ENCODE results near the gene ACE. TPM values are rescaled to one million over a fixed set of nuclear protein-coding genes. Genes with fewer than 3 reads are reported as not detected.

The ACE gene
- total and polyA plus RNA-seq, 2 donors from 2014 or later, result 4.3 to 12.9 TPM

DNA sequence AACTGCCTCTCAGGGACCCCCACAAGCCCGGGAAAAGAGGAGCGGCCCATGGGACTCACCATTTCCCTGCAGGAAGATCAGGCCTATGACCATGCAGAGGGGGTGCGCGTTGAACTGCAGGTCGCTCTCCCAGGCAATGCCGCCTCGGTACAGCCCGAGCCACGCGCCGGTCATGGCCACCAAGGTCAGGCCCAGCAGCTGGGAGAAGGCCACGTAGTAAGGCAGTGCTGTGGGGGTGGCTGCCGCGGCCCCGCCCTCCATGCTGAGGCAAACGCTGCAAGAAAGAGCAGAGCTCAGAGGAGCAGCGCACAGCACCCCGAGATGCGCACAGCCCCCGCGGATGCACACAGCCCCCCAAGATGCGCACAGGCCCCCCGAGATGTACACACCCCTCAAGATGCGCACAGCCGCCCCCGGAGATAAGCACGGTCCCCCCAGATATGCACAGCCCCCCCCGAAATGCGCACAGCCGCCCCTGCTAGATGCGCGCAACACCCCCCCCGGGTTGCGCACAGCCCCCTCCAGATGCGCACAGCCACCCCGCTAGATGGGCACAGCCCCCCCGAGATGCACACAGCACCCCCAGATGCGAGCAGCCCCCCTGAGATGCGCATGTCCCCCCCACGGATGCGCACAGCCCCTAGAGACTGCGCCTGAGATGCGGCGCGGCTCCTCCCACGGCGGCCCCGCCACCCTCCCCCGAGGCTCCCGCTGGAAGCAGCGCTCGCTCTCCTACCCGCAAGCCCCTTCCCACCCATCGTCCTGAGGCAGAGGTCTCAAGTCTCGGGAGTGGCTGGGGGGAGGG, 39.4 kb upstream of the ACE start:
- FAIRE-seq, result no peak
- peak in 1 of 5 donors; percentile 79 for DNase-seq
- H3K27ac ChIP-seq (ENCODE audit: low read depth in 2 of 2, low read length in 2 of 2), result no peak overlapping the region

DNA sequence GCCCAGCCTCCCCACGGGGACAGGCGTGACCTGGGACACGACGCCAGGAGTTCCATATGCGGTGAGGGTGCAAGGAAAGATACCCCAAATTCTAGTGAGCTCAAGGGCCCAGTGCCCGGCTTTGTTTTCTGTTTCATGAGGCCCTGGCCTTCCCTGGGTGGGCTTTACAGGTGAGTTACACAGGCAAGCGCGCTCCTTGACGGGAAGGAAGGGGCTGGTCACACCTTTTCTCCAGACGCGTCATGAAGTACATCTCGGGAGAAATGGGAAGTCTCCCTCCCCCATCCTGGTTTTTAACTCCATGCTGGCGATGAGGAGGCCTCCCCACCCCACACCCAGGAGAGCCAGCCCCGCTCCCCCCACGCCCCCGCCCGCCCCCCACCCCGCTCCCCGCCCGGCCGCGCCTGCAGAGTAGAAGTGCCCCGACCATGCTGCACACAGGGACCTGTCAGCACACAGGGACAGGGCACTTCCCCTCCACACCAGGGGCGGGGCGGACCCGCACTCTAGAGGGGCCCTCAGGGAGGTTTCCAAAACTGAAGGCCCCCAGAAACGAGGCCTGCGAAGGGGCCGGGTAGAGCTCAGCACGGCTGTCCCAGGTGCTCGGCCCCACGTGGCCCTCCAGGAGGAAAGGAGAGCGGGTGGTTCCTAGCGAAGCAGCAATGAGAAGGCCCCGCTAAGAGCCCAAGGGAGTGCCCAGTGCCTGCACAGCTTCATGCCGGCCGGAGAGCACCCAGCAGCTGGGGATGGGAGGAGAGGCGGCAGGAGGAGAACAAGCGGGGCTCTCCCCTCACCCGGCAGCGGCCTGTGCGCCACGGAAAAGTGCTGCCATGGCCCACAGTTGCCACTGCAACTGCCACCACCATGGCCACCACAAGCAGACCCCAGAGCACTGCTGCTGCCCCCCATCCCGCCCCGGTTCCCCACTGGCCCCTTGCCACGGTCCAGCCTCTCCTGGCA, 38.5 kb upstream of the ACE start:
- no peak overlapping the region for H3K9ac ChIP-seq (ENCODE audit: low read length in 3 of 3)
- no peak for FAIRE-seq

More for the DNA sequence above, 39.4 kb upstream of the ACE start:
- Histone ChIP-seq H3K27me3 (ENCODE audit: control insufficient read depth, insufficient read depth, low read length) (no peaks in the 10 kb centered on the region), H3K4me3 (ENCODE audit: low read length in 3 of 3) (no peak overlapping the region), H3K4me1 (ENCODE audit: control insufficient read depth in 2 of 3, insufficient read depth in 2 of 3, low read depth in 1 of 3, low read length in 3 of 3) (peaks cover 0 to 5% (median 0%) of the 10 kb centered on the region in 3 donors), H3K9me3 (ENCODE audit: control insufficient read depth in 2 of 3, insufficient read depth in 1 of 3, low read length in 3 of 3) (no peaks in the 10 kb centered on the region), H3K9ac (ENCODE audit: low read length in 3 of 3) (no peak overlapping the region), H3K36me3 (ENCODE audit: control insufficient read depth in 2 of 3, insufficient read depth in 3 of 3, low read length in 3 of 3) (no peaks in the 10 kb centered on the region)
- intact Hi-C loops (cut with DNase I), result no loop called here
- TF ChIP-seq, protein P1, sequence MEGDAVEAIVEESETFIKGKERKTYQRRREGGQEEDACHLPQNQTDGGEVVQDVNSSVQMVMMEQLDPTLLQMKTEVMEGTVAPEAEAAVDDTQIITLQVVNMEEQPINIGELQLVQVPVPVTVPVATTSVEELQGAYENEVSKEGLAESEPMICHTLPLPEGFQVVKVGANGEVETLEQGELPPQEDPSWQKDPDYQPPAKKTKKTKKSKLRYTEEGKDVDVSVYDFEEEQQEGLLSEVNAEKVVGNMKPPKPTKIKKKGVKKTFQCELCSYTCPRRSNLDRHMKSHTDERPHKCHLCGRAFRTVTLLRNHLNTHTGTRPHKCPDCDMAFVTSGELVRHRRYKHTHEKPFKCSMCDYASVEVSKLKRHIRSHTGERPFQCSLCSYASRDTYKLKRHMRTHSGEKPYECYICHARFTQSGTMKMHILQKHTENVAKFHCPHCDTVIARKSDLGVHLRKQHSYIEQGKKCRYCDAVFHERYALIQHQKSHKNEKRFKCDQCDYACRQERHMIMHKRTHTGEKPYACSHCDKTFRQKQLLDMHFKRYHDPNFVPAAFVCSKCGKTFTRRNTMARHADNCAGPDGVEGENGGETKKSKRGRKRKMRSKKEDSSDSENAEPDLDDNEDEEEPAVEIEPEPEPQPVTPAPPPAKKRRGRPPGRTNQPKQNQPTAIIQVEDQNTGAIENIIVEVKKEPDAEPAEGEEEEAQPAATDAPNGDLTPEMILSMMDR (IDR thresholded peaks at IDR 0.05; ENCODE audit: borderline replicate concordance, extremely low read depth, insufficient read depth), result no peak

DNA sequence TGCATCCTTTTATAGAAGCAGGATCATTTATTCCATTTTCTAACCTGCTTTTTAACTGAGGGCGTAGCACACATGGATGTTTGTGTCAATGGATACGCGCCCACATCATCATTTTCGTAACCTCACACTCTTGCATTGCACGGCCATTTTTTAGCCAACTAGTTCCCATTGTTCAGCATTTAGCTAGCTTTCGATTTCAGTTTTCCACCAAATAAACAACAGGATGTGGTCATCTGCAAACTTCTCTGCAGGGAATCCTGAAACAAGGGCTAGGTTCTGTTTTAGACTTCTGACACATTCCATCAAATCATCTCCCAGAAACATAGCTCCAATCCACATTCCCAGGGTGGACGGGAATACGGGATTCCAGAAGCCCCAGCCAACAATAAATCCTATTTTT, 37.2 kb upstream of the ACE start:
- H3K27me3 ChIP-seq (ENCODE audit: control insufficient read depth, insufficient read depth, low read length), result no peaks in the 10 kb centered on the region
- DNase-seq (no peak), FAIRE-seq (no peak)
- H3K4me3 ChIP-seq (ENCODE audit: low read length in 3 of 3), result no peak overlapping the region
- no peak overlapping the region for H3K27ac ChIP-seq (ENCODE audit: low read depth in 2 of 2, low read length in 2 of 2)
- no peak overlapping the region for H3K9ac ChIP-seq (ENCODE audit: low read length in 3 of 3)
- TF ChIP-seq, protein P1 (IDR thresholded peaks at IDR 0.05; ENCODE audit: borderline replicate concordance, extremely low read depth, insufficient read depth), result no peak
- no peaks in the 10 kb centered on the region for H3K36me3 ChIP-seq (ENCODE audit: control insufficient read depth in 2 of 3, insufficient read depth in 3 of 3, low read length in 3 of 3)
- peaks cover 0 to 7% (median 0%) of the 10 kb centered on the region in 3 donors for H3K4me1 ChIP-seq (ENCODE audit: control insufficient read depth in 2 of 3, insufficient read depth in 2 of 3, low read depth in 1 of 3, low read length in 3 of 3)
- intact Hi-C loops (cut with DNase I), result no loop called here
- no peaks in the 10 kb centered on the region for H3K9me3 ChIP-seq (ENCODE audit: control insufficient read depth in 2 of 3, insufficient read depth in 1 of 3, low read length in 3 of 3)

More for the DNA sequence above, 38.5 kb upstream of the ACE start:
- Histone ChIP-seq H3K4me1 (ENCODE audit: control insufficient read depth in 2 of 3, insufficient read depth in 2 of 3, low read depth in 1 of 3, low read length in 3 of 3) (peaks cover 0 to 5% (median 0%) of the 10 kb centered on the region in 3 donors), H3K27ac (ENCODE audit: low read depth in 2 of 2, low read length in 2 of 2) (no peak overlapping the region), H3K36me3 (ENCODE audit: control insufficient read depth in 2 of 3, insufficient read depth in 3 of 3, low read length in 3 of 3) (no peaks in the 10 kb centered on the region), H3K4me3 (ENCODE audit: low read length in 3 of 3) (no peak overlapping the region), H3K9me3 (ENCODE audit: control insufficient read depth in 2 of 3, insufficient read depth in 1 of 3, low read length in 3 of 3) (no peaks in the 10 kb centered on the region), H3K27me3 (ENCODE audit: control insufficient read depth, insufficient read depth, low read length) (no peaks in the 10 kb centered on the region)
- intact Hi-C loops (cut with DNase I), result no loop called here
- peak in 1 of 5 donors; percentile 25 for DNase-seq
- TF ChIP-seq, protein P1 (IDR thresholded peaks at IDR 0.05; ENCODE audit: borderline replicate concordance, extremely low read depth, insufficient read depth), result no peak

All from kidney (tissue), 14 donors.